ENCODE measurements around the gene TPRG1. TPM values are rescaled to one million over a fixed set of nuclear protein-coding genes. Genes with fewer than 3 reads are reported as not detected.

Gene TPRG1
- total and polyA plus RNA-seq, 2 of the 8 experiments (the other 6 are each of a cell fraction or from before 2014, with no cell fraction given) = 0.37 to 0.47 TPM

GRCh38 chr3:189158034-189158433 lies 13.7 kb upstream of the TPRG1 start (continued):
- TF ChIP-seq, protein P1, sequence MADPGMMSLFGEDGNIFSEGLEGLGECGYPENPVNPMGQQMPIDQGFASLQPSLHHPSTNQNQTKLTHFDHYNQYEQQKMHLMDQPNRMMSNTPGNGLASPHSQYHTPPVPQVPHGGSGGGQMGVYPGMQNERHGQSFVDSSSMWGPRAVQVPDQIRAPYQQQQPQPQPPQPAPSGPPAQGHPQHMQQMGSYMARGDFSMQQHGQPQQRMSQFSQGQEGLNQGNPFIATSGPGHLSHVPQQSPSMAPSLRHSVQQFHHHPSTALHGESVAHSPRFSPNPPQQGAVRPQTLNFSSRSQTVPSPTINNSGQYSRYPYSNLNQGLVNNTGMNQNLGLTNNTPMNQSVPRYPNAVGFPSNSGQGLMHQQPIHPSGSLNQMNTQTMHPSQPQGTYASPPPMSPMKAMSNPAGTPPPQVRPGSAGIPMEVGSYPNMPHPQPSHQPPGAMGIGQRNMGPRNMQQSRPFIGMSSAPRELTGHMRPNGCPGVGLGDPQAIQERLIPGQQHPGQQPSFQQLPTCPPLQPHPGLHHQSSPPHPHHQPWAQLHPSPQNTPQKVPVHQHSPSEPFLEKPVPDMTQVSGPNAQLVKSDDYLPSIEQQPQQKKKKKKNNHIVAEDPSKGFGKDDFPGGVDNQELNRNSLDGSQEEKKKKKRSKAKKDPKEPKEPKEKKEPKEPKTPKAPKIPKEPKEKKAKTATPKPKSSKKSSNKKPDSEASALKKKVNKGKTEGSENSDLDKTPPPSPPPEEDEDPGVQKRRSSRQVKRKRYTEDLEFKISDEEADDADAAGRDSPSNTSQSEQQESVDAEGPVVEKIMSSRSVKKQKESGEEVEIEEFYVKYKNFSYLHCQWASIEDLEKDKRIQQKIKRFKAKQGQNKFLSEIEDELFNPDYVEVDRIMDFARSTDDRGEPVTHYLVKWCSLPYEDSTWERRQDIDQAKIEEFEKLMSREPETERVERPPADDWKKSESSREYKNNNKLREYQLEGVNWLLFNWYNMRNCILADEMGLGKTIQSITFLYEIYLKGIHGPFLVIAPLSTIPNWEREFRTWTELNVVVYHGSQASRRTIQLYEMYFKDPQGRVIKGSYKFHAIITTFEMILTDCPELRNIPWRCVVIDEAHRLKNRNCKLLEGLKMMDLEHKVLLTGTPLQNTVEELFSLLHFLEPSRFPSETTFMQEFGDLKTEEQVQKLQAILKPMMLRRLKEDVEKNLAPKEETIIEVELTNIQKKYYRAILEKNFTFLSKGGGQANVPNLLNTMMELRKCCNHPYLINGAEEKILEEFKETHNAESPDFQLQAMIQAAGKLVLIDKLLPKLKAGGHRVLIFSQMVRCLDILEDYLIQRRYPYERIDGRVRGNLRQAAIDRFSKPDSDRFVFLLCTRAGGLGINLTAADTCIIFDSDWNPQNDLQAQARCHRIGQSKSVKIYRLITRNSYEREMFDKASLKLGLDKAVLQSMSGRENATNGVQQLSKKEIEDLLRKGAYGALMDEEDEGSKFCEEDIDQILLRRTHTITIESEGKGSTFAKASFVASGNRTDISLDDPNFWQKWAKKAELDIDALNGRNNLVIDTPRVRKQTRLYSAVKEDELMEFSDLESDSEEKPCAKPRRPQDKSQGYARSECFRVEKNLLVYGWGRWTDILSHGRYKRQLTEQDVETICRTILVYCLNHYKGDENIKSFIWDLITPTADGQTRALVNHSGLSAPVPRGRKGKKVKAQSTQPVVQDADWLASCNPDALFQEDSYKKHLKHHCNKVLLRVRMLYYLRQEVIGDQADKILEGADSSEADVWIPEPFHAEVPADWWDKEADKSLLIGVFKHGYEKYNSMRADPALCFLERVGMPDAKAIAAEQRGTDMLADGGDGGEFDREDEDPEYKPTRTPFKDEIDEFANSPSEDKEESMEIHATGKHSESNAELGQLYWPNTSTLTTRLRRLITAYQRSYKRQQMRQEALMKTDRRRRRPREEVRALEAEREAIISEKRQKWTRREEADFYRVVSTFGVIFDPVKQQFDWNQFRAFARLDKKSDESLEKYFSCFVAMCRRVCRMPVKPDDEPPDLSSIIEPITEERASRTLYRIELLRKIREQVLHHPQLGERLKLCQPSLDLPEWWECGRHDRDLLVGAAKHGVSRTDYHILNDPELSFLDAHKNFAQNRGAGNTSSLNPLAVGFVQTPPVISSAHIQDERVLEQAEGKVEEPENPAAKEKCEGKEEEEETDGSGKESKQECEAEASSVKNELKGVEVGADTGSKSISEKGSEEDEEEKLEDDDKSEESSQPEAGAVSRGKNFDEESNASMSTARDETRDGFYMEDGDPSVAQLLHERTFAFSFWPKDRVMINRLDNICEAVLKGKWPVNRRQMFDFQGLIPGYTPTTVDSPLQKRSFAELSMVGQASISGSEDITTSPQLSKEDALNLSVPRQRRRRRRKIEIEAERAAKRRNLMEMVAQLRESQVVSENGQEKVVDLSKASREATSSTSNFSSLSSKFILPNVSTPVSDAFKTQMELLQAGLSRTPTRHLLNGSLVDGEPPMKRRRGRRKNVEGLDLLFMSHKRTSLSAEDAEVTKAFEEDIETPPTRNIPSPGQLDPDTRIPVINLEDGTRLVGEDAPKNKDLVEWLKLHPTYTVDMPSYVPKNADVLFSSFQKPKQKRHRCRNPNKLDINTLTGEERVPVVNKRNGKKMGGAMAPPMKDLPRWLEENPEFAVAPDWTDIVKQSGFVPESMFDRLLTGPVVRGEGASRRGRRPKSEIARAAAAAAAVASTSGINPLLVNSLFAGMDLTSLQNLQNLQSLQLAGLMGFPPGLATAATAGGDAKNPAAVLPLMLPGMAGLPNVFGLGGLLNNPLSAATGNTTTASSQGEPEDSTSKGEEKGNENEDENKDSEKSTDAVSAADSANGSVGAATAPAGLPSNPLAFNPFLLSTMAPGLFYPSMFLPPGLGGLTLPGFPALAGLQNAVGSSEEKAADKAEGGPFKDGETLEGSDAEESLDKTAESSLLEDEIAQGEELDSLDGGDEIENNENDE (IDR thresholded peaks at IDR 0.05; ENCODE audit: insufficient replicate concordance, low read length) = no peak
- no peak for TF ChIP-seq HDAC6 (IDR thresholded peaks at IDR 0.05; ENCODE audit: low read depth, low read length)
- no peak for TF ChIP-seq NRF1 (IDR thresholded peaks at IDR 0.05; ENCODE audit: low read depth, low read length)
- TF ChIP-seq GTF2F1 (IDR thresholded peaks at IDR 0.05; ENCODE audit: borderline replicate concordance, low read depth, low read length) = no peak
- TF ChIP-seq, protein P2, sequence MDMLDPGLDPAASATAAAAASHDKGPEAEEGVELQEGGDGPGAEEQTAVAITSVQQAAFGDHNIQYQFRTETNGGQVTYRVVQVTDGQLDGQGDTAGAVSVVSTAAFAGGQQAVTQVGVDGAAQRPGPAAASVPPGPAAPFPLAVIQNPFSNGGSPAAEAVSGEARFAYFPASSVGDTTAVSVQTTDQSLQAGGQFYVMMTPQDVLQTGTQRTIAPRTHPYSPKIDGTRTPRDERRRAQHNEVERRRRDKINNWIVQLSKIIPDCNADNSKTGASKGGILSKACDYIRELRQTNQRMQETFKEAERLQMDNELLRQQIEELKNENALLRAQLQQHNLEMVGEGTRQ (IDR thresholded peaks at IDR 0.05; ENCODE audit: low read length) = no peak
- TF ChIP-seq KDM4A (IDR thresholded peaks at IDR 0.05; ENCODE audit: low read depth, low read length, severe bottlenecking) = no peak
- TF ChIP-seq HDAC2 (IDR thresholded peaks at IDR 0.05; ENCODE audit: borderline replicate concordance in 1 of 2, low read depth in 2 of 2, low read length in 2 of 2) = no peak
- TF ChIP-seq ASH2L (IDR thresholded peaks at IDR 0.05; ENCODE audit: low read length) = no peak
- TF ChIP-seq CBX5 (IDR thresholded peaks at IDR 0.05; ENCODE audit: low read depth, low read length) = no peak
- no peak for TF ChIP-seq MAFK (IDR thresholded peaks at IDR 0.05; ENCODE audit: low read depth, low read length)

Data from H1 (cell line).